ENCODE measurements around the gene CLEC2L. TPM values are rescaled to one million over a fixed set of nuclear protein-coding genes. Genes with fewer than 3 reads are reported as not detected.

The CLEC2L gene
- total and polyA plus RNA-seq, 10 donors = 0.11 TPM; not detected in 9

GRCh38 chr7:139488810-139489209, 34.7 kb upstream of the CLEC2L start:
- Histone ChIP-seq H3K4me1 (peaks cover under 1 to 4% (median 3%) of the 10 kb centered on the region in 6 donors), H3K36me3 (no peaks in the 10 kb centered on the region), H3K4me3 (no peak overlapping the region), H3K27ac (no peak overlapping the region), H3K27me3 (replicated peaks in 1 of 7) (peaks cover 0 to 38% (median 17%) of the 10 kb centered on the region in 7 donors), H3K9me3 (peaks cover 0 to 21% (median 16%) of the 10 kb centered on the region in 8 donors)
- TF ChIP-seq CTCF (IDR thresholded peaks at IDR 0.05 in 8 of 11, conservative IDR thresholded peaks at IDR 0.05 in 3 of 11) (no peak), POLR2AphosphoS5 (IDR thresholded peaks at IDR 0.05) (no peak), POLR2A (IDR thresholded peaks at IDR 0.05) (no peak)
- DNase-seq = no peak
- intact Hi-C loops (cut with DNase I; ENCODE audit: low total_unique reads) = no loop called here
- 65 to 86% (median 77%) methylated on average over 3 to 4 of the region's 4 CpGs for WGBS, 5 donors

- intact Hi-C loops (cut with DNase I; ENCODE audit: low total_unique reads) = no loop called here
- TF ChIP-seq POLR2A (IDR thresholded peaks at IDR 0.05) (no peak), POLR2AphosphoS5 (IDR thresholded peaks at IDR 0.05) (no peak), CTCF (IDR thresholded peaks at IDR 0.05 in 8 of 11, conservative IDR thresholded peaks at IDR 0.05 in 3 of 11) (no peak)
- Histone ChIP-seq H3K4me1 (peaks cover 0 to 7% (median 1%) of the 10 kb centered on the region in 6 donors), H3K27me3 (replicated peaks in 1 of 7) (peaks cover 0 to 25% (median 5%) of the 10 kb centered on the region in 7 donors), H3K4me3 (no peak overlapping the region), H3K27ac (no peak overlapping the region), H3K36me3 (no peaks in the 10 kb centered on the region), H3K9me3 (peaks cover 0 to 21% (median 16%) of the 10 kb centered on the region in 8 donors)
- 77 to 86% (median 78%) methylated on average over 5 of the region's 5 CpGs for whole genome bisulfite sequencing, 5 donors
- no peak for DNase-seq
Observed at GRCh38 chr7:139490130-139490529, 33.4 kb upstream of the CLEC2L start.

GRCh38 chr7:139492293-139492692, 31.2 kb upstream of the CLEC2L start:
- Histone ChIP-seq H3K27ac (no peak overlapping the region), H3K4me3 (no peak overlapping the region), H3K36me3 (no peaks in the 10 kb centered on the region), H3K27me3 (replicated peaks in 1 of 7) (peaks cover 0 to 8% (median 0%) of the 10 kb centered on the region in 7 donors), H3K4me1 (peaks cover 0 to 16% (median 3%) of the 10 kb centered on the region in 6 donors), H3K9me3 (peaks cover 0 to 21% (median 16%) of the 10 kb centered on the region in 8 donors)
- TF ChIP-seq CTCF (IDR thresholded peaks at IDR 0.05 in 8 of 11, conservative IDR thresholded peaks at IDR 0.05 in 3 of 11) (no peak), POLR2A (IDR thresholded peaks at IDR 0.05) (no peak), POLR2AphosphoS5 (IDR thresholded peaks at IDR 0.05) (no peak)
- DNase-seq = no peak
- WGBS, 5 donors = 80 to 89% (median 82%) methylated on average over 1 of the region's 1 CpG
- intact Hi-C loops (cut with DNase I; ENCODE audit: low total_unique reads) = no loop called here

GRCh38 chr7:139494835-139495579, 28.5 kb upstream of the CLEC2L start:
- H3K4me3 ChIP-seq = no peak overlapping the region
- TF ChIP-seq CTCF (IDR thresholded peaks at IDR 0.05 in 8 of 11, conservative IDR thresholded peaks at IDR 0.05 in 3 of 11) (no peak), POLR2A (IDR thresholded peaks at IDR 0.05) (no peak), POLR2AphosphoS5 (IDR thresholded peaks at IDR 0.05) (no peak)
- intact Hi-C loops (cut with DNase I; ENCODE audit: low total_unique reads) = no loop called here
- H3K36me3 ChIP-seq = no peaks in the 10 kb centered on the region
- H3K27ac ChIP-seq = no peak overlapping the region
- H3K9me3 ChIP-seq = peaks cover 0 to 21% (median 16%) of the 10 kb centered on the region in 8 donors
- peaks cover 0 to 12% (median 0%) of the 10 kb centered on the region in 7 donors for H3K27me3 ChIP-seq (replicated peaks in 1 of 7)
- peaks cover 0 to 22% (median 6%) of the 10 kb centered on the region in 6 donors for H3K4me1 ChIP-seq
- DNase-seq = no peak
- 36 to 52% (median 44%) methylated on average over 3 to 5 of the region's 5 CpGs for WGBS, 5 donors
